IMR-90 (cell line): ENCODE data around the gene LCE4A. TPM values are rescaled to one million over a fixed set of nuclear protein-coding genes. Genes with fewer than 3 reads are reported as not detected.

Source experiments
- ATAC-seq: fragments of 200-7000 bp; cut with Tn5 transposase; 2 replicates; pipeline ENCODE4 v1.9.1; 2020; ENCODE audit warnings: low read depth, mild to moderate bottlenecking, moderate library complexity
- BruUV-seq: library from RNA; stranded (reverse); fragments of 400-500 nt; replicated peaks from 2 replicates; lab custom pipeline; 2021; lab: Mats Ljungman, UMichigan
- CTCF ChIA-PET: fragments of 300-600 bp; formaldehyde crosslinking; extraction: SDS; loops from one replicate; lab custom pipeline; 2021; ENCODE audit warnings: antibody characterized with exemption; lab: Yijun Ruan, JAX
- POLR2A ChIA-PET: fragments of 300-600 bp; sonication (Branson Sonifier 250); formaldehyde crosslinking; loops from one replicate; lab custom pipeline; 2022; ENCODE audit warnings: antibody characterized with exemption; ENCODE audit not compliant: unreplicated experiment; lab: Charles Lee
- DNase-seq: peaks from one replicate; pipeline ENCODE4 v3.0.0; 2013
- H2AFZ ChIP-seq: replicated peaks from 2 replicates; pipeline ENCODE3; 2013; ENCODE audit warnings: low read length, mild to moderate bottlenecking; ENCODE audit not compliant: poor library complexity
- H2AK5ac ChIP-seq: 2 replicates; pipeline ENCODE4 v1.6.1; 2013; ENCODE audit warnings: low read depth, low read length, inconsistent platforms
- H2AK9ac ChIP-seq: replicated peaks from 2 replicates; pipeline ENCODE3; 2013; ENCODE audit warnings: mild to moderate bottlenecking, low read depth, low read length, moderate library complexity; ENCODE audit not compliant: poor library complexity
- H2BK120ac ChIP-seq: 2 replicates; pipeline ENCODE4 v1.6.1; 2013; ENCODE audit warnings: low read depth, low read length, inconsistent platforms
- H2BK15ac ChIP-seq: 3 replicates; pipeline ENCODE4 v1.6.1; 2013; ENCODE audit warnings: low read depth, low read length, inconsistent platforms
- H2BK20ac ChIP-seq: 2 replicates; pipeline ENCODE4 v1.6.1; 2013; ENCODE audit warnings: low read depth, mild to moderate bottlenecking, inconsistent platforms, low read length, moderate library complexity
- H2BK5ac ChIP-seq: 2 replicates; pipeline ENCODE4 v1.6.1; 2013; ENCODE audit warnings: mild to moderate bottlenecking, low read depth, low read length, inconsistent platforms; ENCODE audit not compliant: poor library complexity, severe bottlenecking
- H3K14ac ChIP-seq: replicated peaks from 2 replicates; pipeline ENCODE4 v1.6.1; 2013; ENCODE audit warnings: low read depth, low read length, inconsistent platforms
- H3K18ac ChIP-seq: 2 replicates; pipeline ENCODE4 v1.6.1; 2013; ENCODE audit warnings: low read depth, low read length, control low read depth
- H3K23ac ChIP-seq: 2 replicates; pipeline ENCODE4 v1.6.1; 2013; ENCODE audit warnings: low read depth, low read length, inconsistent platforms
- H3K27ac ChIP-seq: 2 replicates; pipeline ENCODE4 v1.5.1; 2013; ENCODE audit warnings: mild to moderate bottlenecking, control low read depth, low read length; ENCODE audit not compliant: insufficient read depth
- H3K27me3 ChIP-seq: 2 replicates; pipeline ENCODE4 v1.6.1; 2013; ENCODE audit warnings: low read length; ENCODE audit not compliant: control insufficient read depth, insufficient read depth
- H3K36me3 ChIP-seq: 2 replicates; pipeline ENCODE4 v1.6.1; 2013; ENCODE audit warnings: low read length, mixed read lengths; ENCODE audit not compliant: control insufficient read depth, insufficient read depth
- H3K4ac ChIP-seq: 2 replicates; pipeline ENCODE4 v1.6.1; 2013; ENCODE audit warnings: low read depth, low read length, inconsistent platforms
- H3K4me1 ChIP-seq: 2 replicates; pipeline ENCODE4 v1.6.1; 2013; ENCODE audit warnings: low read length, mixed read lengths; ENCODE audit not compliant: control insufficient read depth, insufficient read depth
- H3K4me2 ChIP-seq: 2 replicates; pipeline ENCODE4 v1.6.1; 2013; ENCODE audit warnings: low read depth, mild to moderate bottlenecking, control low read depth, low read length, moderate library complexity
- H3K4me3 ChIP-seq: 2 replicates; pipeline ENCODE4 v1.5.1; 2013; ENCODE audit warnings: low read depth, mild to moderate bottlenecking, control low read depth, low read length, moderate library complexity; ENCODE audit not compliant: insufficient read depth
- H3K56ac ChIP-seq: 2 replicates; pipeline ENCODE4 v1.6.1; 2013; ENCODE audit warnings: low read length, inconsistent platforms; ENCODE audit not compliant: insufficient read depth; ENCODE audit errors: extremely low read depth
- H3K79me1 ChIP-seq, 2 experiments: 2 replicates each; pipeline ENCODE4 v1.6.1; 2013; ENCODE audit warnings: low read length in 2 of 2, inconsistent platforms in 1 of 2, low read depth in 1 of 2
- H3K9ac ChIP-seq: 2 replicates; pipeline ENCODE4 v1.6.1; 2013; ENCODE audit warnings: low read depth, low read length, control low read depth
- H3K9me1 ChIP-seq: 2 replicates; pipeline ENCODE4 v1.6.1; 2013; ENCODE audit warnings: low read length, inconsistent platforms; ENCODE audit not compliant: insufficient read depth
- H3K9me3 ChIP-seq: 2 replicates; pipeline ENCODE4 v1.6.1; 2013; ENCODE audit warnings: low read length; ENCODE audit not compliant: control insufficient read depth, insufficient read depth
- H4K20me1 ChIP-seq: 2 replicates; pipeline ENCODE4 v1.6.1; 2013; ENCODE audit warnings: low read length, inconsistent platforms; ENCODE audit not compliant: insufficient read depth
- H4K5ac ChIP-seq: 2 replicates; pipeline ENCODE4 v1.6.1; 2013; ENCODE audit warnings: mild to moderate bottlenecking, low read depth, low read length, control low read depth
- H4K8ac ChIP-seq, 2 experiments: 2 replicates each; pipeline ENCODE4 v1.6.1; 2013; ENCODE audit warnings: low read depth in 2 of 2, low read length in 2 of 2, control low read depth in 1 of 2, inconsistent platforms in 1 of 2
- H4K91ac ChIP-seq: 2 replicates; pipeline ENCODE4 v1.6.1; 2013; ENCODE audit warnings: low read depth, low read length, inconsistent platforms; ENCODE audit not compliant: insufficient read depth
- BHLHE40 ChIP-seq: fragments of 150-350 bp; IDR thresholded peaks from 2 replicates; pipeline ENCODE4 v1.6.1; 2016; ENCODE audit warnings: mild to moderate bottlenecking, low read depth, low read length
- CEBPB ChIP-seq: IDR thresholded peaks from 2 replicates; pipeline ENCODE4 v1.6.1; 2012; ENCODE audit warnings: low read depth, low read length, improper control_type of control experiment
- CHD1 ChIP-seq: IDR thresholded peaks from 2 replicates; pipeline ENCODE4 v1.6.1; 2012; ENCODE audit warnings: low read depth, low read length, improper control_type of control experiment
- FOS ChIP-seq: fragments of 150-350 bp; IDR thresholded peaks from 2 replicates; pipeline ENCODE4 v1.6.1; 2016; ENCODE audit warnings: low read depth, low read length
- MAFK ChIP-seq: IDR thresholded peaks from 2 replicates; pipeline ENCODE4 v1.6.1; 2012; ENCODE audit warnings: low read depth, low read length, improper control_type of control experiment
- MAZ ChIP-seq: IDR thresholded peaks from 2 replicates; pipeline ENCODE4 v1.6.1; 2012; ENCODE audit warnings: low read depth, mild to moderate bottlenecking, low read length, improper control_type of control experiment, moderate library complexity, borderline replicate concordance
- MXI1 ChIP-seq: IDR thresholded peaks from 2 replicates; pipeline ENCODE4 v1.6.1; 2012; ENCODE audit warnings: low read depth, mild to moderate bottlenecking, low read length, moderate library complexity, borderline replicate concordance
- NFE2L2 ChIP-seq: fragments of 150-350 bp; IDR thresholded peaks from 2 replicates; pipeline ENCODE4 v1.6.1; 2016; ENCODE audit warnings: low read depth, mild to moderate bottlenecking, low read length
- POLR2A ChIP-seq: IDR thresholded peaks from 2 replicates; pipeline ENCODE4 v1.6.1; 2012; ENCODE audit warnings: mild to moderate bottlenecking, low read depth, low read length
- RAD21 ChIP-seq: IDR thresholded peaks from 2 replicates; pipeline ENCODE4 v1.6.1; 2012; ENCODE audit warnings: low read length, improper control_type of control experiment
- RCOR1 ChIP-seq: IDR thresholded peaks from 2 replicates; pipeline ENCODE4 v1.6.1; 2012; ENCODE audit warnings: mild to moderate bottlenecking, low read length, improper control_type of control experiment; ENCODE audit not compliant: insufficient replicate concordance
- RFX5 ChIP-seq: IDR thresholded peaks from 2 replicates; pipeline ENCODE4 v1.8.0; 2012; ENCODE audit warnings: low read depth, mild to moderate bottlenecking, low read length, moderate library complexity
- SMC3 ChIP-seq: fragments of 150-350 bp; IDR thresholded peaks from 2 replicates; pipeline ENCODE4 v1.6.1; 2016; ENCODE audit warnings: low read depth, mild to moderate bottlenecking, antibody characterized with exemption, low read length, moderate library complexity
- WGBS, 2 experiments: methylation state at CpG; one replicate each; pipeline versions ENCODE4 v1.1.5 to v1.1.7; 2013; ENCODE audit warnings: missing lambda C conversion rate in 2 of 2; ENCODE audit not compliant: insufficient read length in 1 of 2; ENCODE audit errors: extremely low coverage in 2 of 2; 5-methylcytosine and 5-hydroxymethylcytosine counted together
- dilution Hi-C: fragments of 300-500 bp; cut with HindIII; formaldehyde crosslinking; loops from one replicate; pipeline ENCODE4 v1.14.3; 2018; ENCODE audit warnings: low sequenced_read_pairs; ENCODE audit not compliant: unreplicated experiment
- in situ Hi-C: fragments of 300-500 bp; cut with MboI; formaldehyde crosslinking; loops from 3 replicates; pipeline ENCODE4 v1.14.3; 2019; ENCODE audit warnings: low sequenced_read_pairs, inconsistent platforms, mixed read lengths
- intact Hi-C: fragments of 100-400 bp; cut with micrococcal nuclease; formaldehyde crosslinking; loops from 2 replicates; pipeline ENCODE4 v1.10.0; 2022
- polyA plus RNA-seq, 3 experiments: library from polyadenylated mRNA; depleted of rRNA; stranded (reverse); fragments of >200 nt; gene quantifications; 2 replicates each; pipeline ENCODE4 v1.2.3, GENCODE V29; 2012; ENCODE audit warnings: low replicate concordance in 1 of 3
- total RNA-seq: library from RNA; depleted of rRNA; stranded (reverse); fragments of >200 nt; gene quantifications from 2 replicates; pipeline ENCODE4 v1.2.3, GENCODE V29; 2012
- TF ChIP-seq, protein P1 (sequence below): conservative IDR thresholded peaks from 2 replicates; pipeline ENCODE4 v1.5.1; 2012; ENCODE audit warnings: mild to moderate bottlenecking, low read depth, low read length, improper control_type of control experiment
- TF ChIP-seq, protein P2 (sequence below): fragments of 150-350 bp; IDR thresholded peaks from 2 replicates; pipeline ENCODE4 v1.6.1; 2017; ENCODE audit warnings: mild to moderate bottlenecking, antibody characterized with exemption, low read length, low read depth
- TF ChIP-seq, protein P3 (sequence below): fragments of 150-350 bp; IDR thresholded peaks from 2 replicates; pipeline ENCODE4 v1.6.1; 2016; ENCODE audit warnings: low read depth, mild to moderate bottlenecking, low read length, moderate library complexity, borderline replicate concordance

The LCE4A gene
- total and polyA plus RNA-seq, 2 of the 4 experiments (the other 2 are of a cell fraction) = not detected

DNA sequence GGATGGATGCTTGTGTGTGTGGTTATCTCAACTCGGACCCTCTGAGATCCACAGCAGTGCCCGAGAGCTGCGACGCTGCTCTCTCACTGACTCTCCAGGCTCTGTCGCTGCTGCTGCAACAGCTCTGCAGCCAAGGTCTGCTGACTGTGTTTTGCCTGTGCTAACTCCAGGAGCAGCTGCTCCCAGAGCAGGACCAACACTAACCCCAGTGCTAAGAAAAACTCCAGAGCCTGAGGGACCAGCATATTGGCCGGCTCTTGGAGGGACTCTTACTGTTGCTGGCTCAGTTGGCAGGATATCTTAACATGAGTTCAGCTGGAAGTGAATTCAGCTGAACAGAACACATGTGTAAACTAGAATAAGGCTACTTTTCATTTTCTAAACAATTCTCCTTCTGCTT, 28.5 kb upstream of the LCE4A start:
- BruUV-seq = no TSS peak
- no peak overlapping the region for H2AFZ ChIP-seq
- in situ Hi-C loops = no loop called here
- no peaks in the 10 kb centered on the region for H3K79me1 ChIP-seq
- no peaks in the 10 kb centered on the region for H4K20me1 ChIP-seq
- intact Hi-C loops = no loop called here
- no peaks in the 10 kb centered on the region for H3K9me3 ChIP-seq
- TF ChIP-seq BHLHE40 (no peak), NFE2L2 (no peak), RCOR1 (no peak), MAFK (no peak), RAD21 (no peak), CEBPB (no peak), CHD1 (no peak), MXI1 (no peak), POLR2A (no peak), FOS (no peak), MAZ (no peak), SMC3 (no peak), RFX5 (no peak)
- TF ChIP-seq, protein P1, sequence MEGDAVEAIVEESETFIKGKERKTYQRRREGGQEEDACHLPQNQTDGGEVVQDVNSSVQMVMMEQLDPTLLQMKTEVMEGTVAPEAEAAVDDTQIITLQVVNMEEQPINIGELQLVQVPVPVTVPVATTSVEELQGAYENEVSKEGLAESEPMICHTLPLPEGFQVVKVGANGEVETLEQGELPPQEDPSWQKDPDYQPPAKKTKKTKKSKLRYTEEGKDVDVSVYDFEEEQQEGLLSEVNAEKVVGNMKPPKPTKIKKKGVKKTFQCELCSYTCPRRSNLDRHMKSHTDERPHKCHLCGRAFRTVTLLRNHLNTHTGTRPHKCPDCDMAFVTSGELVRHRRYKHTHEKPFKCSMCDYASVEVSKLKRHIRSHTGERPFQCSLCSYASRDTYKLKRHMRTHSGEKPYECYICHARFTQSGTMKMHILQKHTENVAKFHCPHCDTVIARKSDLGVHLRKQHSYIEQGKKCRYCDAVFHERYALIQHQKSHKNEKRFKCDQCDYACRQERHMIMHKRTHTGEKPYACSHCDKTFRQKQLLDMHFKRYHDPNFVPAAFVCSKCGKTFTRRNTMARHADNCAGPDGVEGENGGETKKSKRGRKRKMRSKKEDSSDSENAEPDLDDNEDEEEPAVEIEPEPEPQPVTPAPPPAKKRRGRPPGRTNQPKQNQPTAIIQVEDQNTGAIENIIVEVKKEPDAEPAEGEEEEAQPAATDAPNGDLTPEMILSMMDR = no peak
- TF ChIP-seq, protein P2, sequence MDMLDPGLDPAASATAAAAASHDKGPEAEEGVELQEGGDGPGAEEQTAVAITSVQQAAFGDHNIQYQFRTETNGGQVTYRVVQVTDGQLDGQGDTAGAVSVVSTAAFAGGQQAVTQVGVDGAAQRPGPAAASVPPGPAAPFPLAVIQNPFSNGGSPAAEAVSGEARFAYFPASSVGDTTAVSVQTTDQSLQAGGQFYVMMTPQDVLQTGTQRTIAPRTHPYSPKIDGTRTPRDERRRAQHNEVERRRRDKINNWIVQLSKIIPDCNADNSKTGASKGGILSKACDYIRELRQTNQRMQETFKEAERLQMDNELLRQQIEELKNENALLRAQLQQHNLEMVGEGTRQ = no peak
- TF ChIP-seq, protein P3, sequence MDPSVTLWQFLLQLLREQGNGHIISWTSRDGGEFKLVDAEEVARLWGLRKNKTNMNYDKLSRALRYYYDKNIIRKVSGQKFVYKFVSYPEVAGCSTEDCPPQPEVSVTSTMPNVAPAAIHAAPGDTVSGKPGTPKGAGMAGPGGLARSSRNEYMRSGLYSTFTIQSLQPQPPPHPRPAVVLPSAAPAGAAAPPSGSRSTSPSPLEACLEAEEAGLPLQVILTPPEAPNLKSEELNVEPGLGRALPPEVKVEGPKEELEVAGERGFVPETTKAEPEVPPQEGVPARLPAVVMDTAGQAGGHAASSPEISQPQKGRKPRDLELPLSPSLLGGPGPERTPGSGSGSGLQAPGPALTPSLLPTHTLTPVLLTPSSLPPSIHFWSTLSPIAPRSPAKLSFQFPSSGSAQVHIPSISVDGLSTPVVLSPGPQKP = no peak
- no peak overlapping the region for H3K9ac ChIP-seq
- 68% methylated on average over 5 of the region's 6 CpGs; no CpG with 5 or more reads in 1 of the 2 experiments for WGBS, 2 experiments
- H3K27ac ChIP-seq = no peak overlapping the region
- no peak for DNase-seq
- H3K18ac ChIP-seq = no peak overlapping the region
- no peak overlapping the region for H4K5ac ChIP-seq
- H4K91ac ChIP-seq = no peak overlapping the region
- H2BK120ac ChIP-seq = no peak overlapping the region
- ChIA-PET POLR2A (no interaction called here), CTCF (no interaction called here)
- H3K27me3 ChIP-seq = peaks cover 1% of the 10 kb centered on the region; the same call in 1 of the 2 replicates
- H2BK5ac ChIP-seq = no peak overlapping the region
- H3K4me1 ChIP-seq = no peaks in the 10 kb centered on the region
- H3K56ac ChIP-seq = no peak overlapping the region
- no peaks in the 10 kb centered on the region for H3K36me3 ChIP-seq
- no peak overlapping the region for H4K8ac ChIP-seq
- no peak overlapping the region for H2AK9ac ChIP-seq
- no peak overlapping the region for H3K14ac ChIP-seq
- no peak overlapping the region for H3K23ac ChIP-seq
- no peak for ATAC-seq
- no peak overlapping the region for H3K4me2 ChIP-seq
- no peaks in the 10 kb centered on the region for H3K9me1 ChIP-seq
- H3K4me3 ChIP-seq = no peak overlapping the region
- H2BK15ac ChIP-seq = no peak overlapping the region
- dilution Hi-C loops = no loop called here
- H3K4ac ChIP-seq = no peak overlapping the region
- no peak overlapping the region for H2BK20ac ChIP-seq
- no peak overlapping the region for H2AK5ac ChIP-seq
